Esophagus muscularis mucosa (tissue), 4 donors: ENCODE data around the gene CST1.

Source experiments
- CTCF ChIP-seq, 3 experiments: fragments of 200-600 bp in 2 of 3; fragments of 450-650 bp in 1 of 3; sonication (generic) in 2 of 3; IDR thresholded peaks; one replicate each; pipeline ENCODE4 v1.5.1; 2017 to 2019; ENCODE audit warnings: antibody characterized with exemption in 3 of 3, mild to moderate bottlenecking in 2 of 3, moderate library complexity in 1 of 3
- EP300 ChIP-seq: sonication (generic); formaldehyde crosslinking; IDR thresholded peaks from one replicate; pipeline ENCODE4 v1.6.1; 2017; ENCODE audit warnings: antibody characterized with exemption
- POLR2A ChIP-seq: fragments of 450-650 bp; IDR thresholded peaks from one replicate; pipeline ENCODE4 v1.6.1; 2017; ENCODE audit warnings: antibody characterized with exemption, moderate library complexity, mild to moderate bottlenecking, low read depth

- TF ChIP-seq CTCF (IDR thresholded peaks at IDR 0.05) (no peak), POLR2A (no peak), EP300 (no peak)
These were observed 32.7 kb upstream of the CST1 start for GRCh38 chr20:23783447-23783846.
